Prostate gland (tissue), 2 donors: ENCODE measurements around the gene AFF3. TPM values are rescaled to one million over a fixed set of nuclear protein-coding genes. Genes with fewer than 3 reads are reported as not detected.
A peak's percentile ranks its signal among the peaks of the same experiment; 100 is the strongest.

ENCODE experiments used
- DNase-seq: peaks from one replicate; pipeline ENCODE4 v3.0.0-alpha.2; 2019; ENCODE audit warnings: low spot score
- H3K27ac ChIP-seq, 2 donors: fragments of 200-600 bp; sonication (generic); 2 replicates each; pipeline ENCODE4 v1.5.1; 2017 to 2019
- H3K27me3 ChIP-seq: fragments of 200-600 bp; sonication (generic); replicated peaks from 2 replicates; pipeline ENCODE4 v1.5.1; 2019; ENCODE audit not compliant: insufficient read depth
- H3K36me3 ChIP-seq, 2 donors: fragments of 200-600 bp; sonication (generic); 1 replicate in 1 of 2; 2 replicates in 1 of 2; pipeline versions ENCODE4 v1.5.1 to v1.8.1; 2017 to 2019
- H3K4me1 ChIP-seq: fragments of 200-600 bp; sonication (generic); replicated peaks from 2 replicates; pipeline ENCODE4 v1.5.1; 2019
- H3K4me3 ChIP-seq, 2 donors: fragments of 200-600 bp; sonication (generic); 2 replicates each; pipeline ENCODE4 v1.5.1; 2017 to 2019
- H3K9me3 ChIP-seq: fragments of 200-600 bp; sonication (generic); 2 replicates; pipeline ENCODE4 v1.5.1; 2017
- CTCF ChIP-seq, 4 experiments: fragments of 200-600 bp in 2 of 4; fragments of 450-650 bp in 2 of 4; sonication (generic) in 2 of 4; IDR thresholded peaks; 1 replicate in 3 of 4; 2 replicates in 1 of 4; pipeline ENCODE4 v1.5.1; 2016 to 2019; ENCODE audit warnings: antibody characterized with exemption in 4 of 4, mild to moderate bottlenecking in 2 of 4, moderate library complexity in 2 of 4
- POLR2A ChIP-seq: fragments of 450-650 bp; IDR thresholded peaks from one replicate; pipeline ENCODE4 v1.6.1; 2016; ENCODE audit warnings: antibody characterized with exemption, mild to moderate bottlenecking
- POLR2AphosphoS5 ChIP-seq: sonication (generic); formaldehyde crosslinking; IDR thresholded peaks from one replicate; pipeline ENCODE4 v1.6.1; 2017; ENCODE audit warnings: antibody characterized with exemption
- WGBS: methylation state at CpG from one replicate; pipeline ENCODE4 v1.1.5; 2018; 5-methylcytosine and 5-hydroxymethylcytosine counted together
- intact Hi-C: fragments of 100-400 bp; cut with DNase I; formaldehyde crosslinking; loops from one replicate; pipeline ENCODE4 v1.14.2; 2022
- total RNA-seq, 2 donors: library from RNA; depleted of rRNA; stranded (reverse); fragments of >200 nt; gene quantifications; one replicate each; pipeline ENCODE4 v1.1.0, GENCODE V29; 2016

AFF3 gene
- total RNA-seq, 2 donors from 2014 or later = 74.4 to 113 TPM

- TF ChIP-seq CTCF (IDR thresholded peaks at IDR 0.05) (no peak), POLR2AphosphoS5 (no peak), POLR2A (no peak)
- Histone ChIP-seq H3K9me3 (no peaks in the 10 kb centered on the region), H3K4me1 (peaks cover 4% of the 10 kb centered on the region), H3K4me3 (no peak overlapping the region), H3K36me3 (no peaks in the 10 kb centered on the region), H3K27ac (no peak overlapping the region), H3K27me3 (no peaks in the 10 kb centered on the region)
- no peak for DNase-seq
- intact Hi-C loops = no loop called here
- WGBS = 97% methylated on average over 9 of the region's 9 CpGs
Measured at GRCh38 chr2:99865818-99866676, 276.3 kb downstream of the AFF3 start.

- 49% methylated on average over 10 of the region's 10 CpGs for WGBS
- H3K27ac ChIP-seq = no peak overlapping the region
- H3K27me3 ChIP-seq = no peaks in the 10 kb centered on the region
- no peak for TF ChIP-seq CTCF (IDR thresholded peaks at IDR 0.05)
- TF ChIP-seq POLR2A = no peak
- peak; percentile 80 for TF ChIP-seq POLR2AphosphoS5
- peak; percentile 51 for DNase-seq
- no peaks in the 10 kb centered on the region for H3K36me3 ChIP-seq
- no peaks in the 10 kb centered on the region for H3K9me3 ChIP-seq
- H3K4me3 ChIP-seq = no peak overlapping the region
- peaks cover 4% of the 10 kb centered on the region for H3K4me1 ChIP-seq
- intact Hi-C loops = no loop called here
Measured at GRCh38 chr2:99864561-99865553, 277.5 kb downstream of the AFF3 start.

GRCh38 chr2:99863903-99864270 is 278.5 kb downstream of the AFF3 start:
- Histone ChIP-seq H3K9me3 (no peaks in the 10 kb centered on the region), H3K36me3 (no peaks in the 10 kb centered on the region), H3K4me3 (no peak overlapping the region), H3K27me3 (no peaks in the 10 kb centered on the region), H3K27ac (no peak overlapping the region), H3K4me1 (peaks cover 4% of the 10 kb centered on the region)
- TF ChIP-seq POLR2AphosphoS5 (no peak), CTCF (IDR thresholded peaks at IDR 0.05) (no peak), POLR2A (no peak)
- DNase-seq = no peak
- intact Hi-C loops = no loop called here
- 94% methylated on average over 2 of the region's 2 CpGs for WGBS

GRCh38 chr2:99863236-99863902 is 279.0 kb downstream of the AFF3 start:
- no peaks in the 10 kb centered on the region for H3K9me3 ChIP-seq
- H3K36me3 ChIP-seq = no peaks in the 10 kb centered on the region
- WGBS = 98% methylated on average over 4 of the region's 4 CpGs
- H3K4me3 ChIP-seq = no peak overlapping the region
- no peak for DNase-seq
- H3K4me1 ChIP-seq = peaks cover 4% of the 10 kb centered on the region
- no peak overlapping the region for H3K27ac ChIP-seq
- no peaks in the 10 kb centered on the region for H3K27me3 ChIP-seq
- intact Hi-C loops = no loop called here
- TF ChIP-seq CTCF (IDR thresholded peaks at IDR 0.05) (no peak), POLR2AphosphoS5 (no peak), POLR2A (no peak)
